ENCODE measurements around the gene OR2G3. TPM values are rescaled to one million over a fixed set of nuclear protein-coding genes. Genes with fewer than 3 reads are reported as not detected.

The OR2G3 gene
- polyA plus RNA-seq (2013, experiment 1 of 2; ENCODE audit: insufficient read length), result not detected
- polyA plus RNA-seq (2013, experiment 2 of 2; ENCODE audit: insufficient read length), result not detected

- no peak for DNase-seq
Measured at GRCh38 chr1:247605286-247605685, at the start of gene OR2G3. OR2G3 (plus strand) TSS chr1:247605586; CDS start chr1:247605586, 0 bp downstream.

- DNase-seq, result peak; percentile 35
Measured at GRCh38 chr1:247557926-247558674, 47.3 kb upstream of the OR2G3 start.

GRCh38 chr1:247561711-247562110 is 43.7 kb upstream of the OR2G3 start:
- no peak for DNase-seq

GRCh38 chr1:247562198-247562597 is 43.2 kb upstream of the OR2G3 start:
- DNase-seq, result no peak

- no peak for DNase-seq
Measured at GRCh38 chr1:247574236-247574635, 31.1 kb upstream of the OR2G3 start.

GRCh38 chr1:247574664-247575063 is 30.7 kb upstream of the OR2G3 start:
- DNase-seq, result no peak

DNA sequence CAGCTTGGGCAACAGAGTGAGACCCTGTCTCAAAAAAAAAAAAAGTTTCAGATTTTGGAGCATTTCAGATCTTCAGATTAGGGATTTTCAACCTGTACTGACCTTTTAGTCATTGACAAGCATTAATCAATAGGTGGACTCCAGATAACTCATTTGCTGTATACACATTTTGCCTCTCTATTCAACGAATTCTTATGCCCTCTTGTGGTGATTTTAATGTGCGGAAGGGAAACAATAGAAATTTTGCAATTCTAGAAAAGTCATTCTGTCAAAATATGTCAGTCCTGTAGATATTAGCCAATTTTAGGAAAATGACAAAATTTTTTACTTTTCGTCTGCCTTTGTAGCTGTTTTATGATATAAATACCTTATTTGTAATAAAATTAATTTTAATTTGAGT is 28.9 kb upstream of the OR2G3 start:
- DNase-seq, result no peak

DNA sequence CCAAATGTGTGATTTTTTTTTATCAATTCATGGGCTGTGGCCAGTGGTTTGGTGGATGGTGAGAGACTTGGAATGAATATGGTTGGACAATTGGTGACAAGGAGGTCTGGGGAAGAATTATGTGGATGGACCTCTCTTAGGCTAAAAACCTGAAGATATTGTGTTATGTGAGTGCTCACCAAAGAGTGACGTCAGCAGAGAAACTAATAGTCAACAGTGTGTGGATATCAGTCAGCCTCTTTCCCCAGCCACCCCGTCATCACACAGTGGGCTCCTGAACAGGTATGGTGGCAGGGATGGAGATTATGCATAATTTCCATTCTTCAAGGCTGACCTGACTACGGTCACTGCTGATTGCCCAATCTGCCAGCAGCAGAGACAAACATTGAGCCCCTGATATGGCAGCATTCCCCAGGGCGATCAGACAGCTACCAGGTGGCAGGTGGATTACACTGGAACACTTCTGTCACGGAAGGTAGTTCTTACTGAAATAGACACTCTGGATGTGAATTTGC is 26.4 kb upstream of the OR2G3 start:
- DNase-seq, result no peak

DNA sequence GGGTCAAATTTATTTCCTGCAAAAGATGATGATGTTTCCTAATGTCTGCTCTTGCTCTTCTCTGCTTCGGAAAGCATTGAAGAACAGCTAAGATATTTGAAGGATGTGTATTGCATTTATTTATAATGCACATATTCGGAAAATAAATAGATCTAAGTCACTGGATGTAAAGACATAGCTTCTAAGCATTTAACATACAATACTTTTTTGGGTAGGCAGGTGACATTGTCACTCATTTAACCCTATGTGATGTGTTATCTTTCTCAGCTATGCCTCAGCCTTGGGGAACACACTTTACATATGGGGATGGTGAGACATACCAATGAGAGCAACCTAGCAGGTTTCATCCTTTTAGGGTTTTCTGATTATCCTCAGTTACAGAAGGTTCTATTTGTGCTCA is 17.3 kb upstream of the OR2G3 start, which contains the start of gene OR2G2:
TSS of gene OR2G2 (plus strand) at position 301 of the 400 bp plus-strand sequence. CDS start at position 301, 0 bp downstream.
- DNase-seq, result no peak

DNA sequence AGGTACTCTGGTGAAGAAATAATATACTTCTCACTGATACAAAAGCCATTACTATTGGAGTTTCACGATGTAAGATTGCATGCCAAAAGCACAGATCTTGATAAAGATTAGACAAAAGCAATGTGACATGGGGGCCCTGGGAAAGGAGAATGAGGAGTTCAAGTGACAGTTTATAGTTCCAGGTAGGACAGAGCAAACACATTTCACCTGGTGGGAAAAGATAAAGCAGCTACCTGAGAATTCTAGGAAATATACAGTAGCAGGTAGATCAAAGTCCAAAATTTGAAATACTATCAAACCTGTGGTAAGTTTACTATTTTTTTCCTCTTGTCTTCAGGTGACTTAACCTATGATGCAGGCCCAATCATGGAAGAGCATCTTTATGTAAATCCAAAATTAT is 8.0 kb downstream of the OR2G3 start:
- DNase-seq, result no peak

- DNase-seq, result no peak
Measured at GRCh38 chr1:247614625-247615024, 9.2 kb downstream of the OR2G3 start.

DNA sequence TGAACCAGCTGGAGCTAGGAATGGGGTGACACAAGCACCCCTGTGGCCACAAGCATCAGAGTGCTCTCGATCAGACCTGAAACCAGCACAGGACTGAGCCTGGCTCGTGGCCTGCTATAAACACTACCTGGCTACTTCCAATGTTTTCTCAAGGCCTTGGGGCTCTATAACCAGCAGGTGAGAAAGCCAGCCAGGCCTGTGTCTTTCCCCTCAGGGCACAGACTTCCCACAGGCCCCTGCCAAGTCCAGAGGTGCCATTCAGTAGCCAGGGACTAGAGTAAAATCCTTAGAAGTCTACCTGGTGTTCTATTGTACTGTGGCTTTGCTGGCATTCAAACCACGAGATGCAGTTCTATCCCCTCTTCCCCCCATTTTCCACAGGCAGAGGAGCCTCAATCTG is 22.6 kb downstream of the OR2G3 start:
- DNase-seq, result no peak

DNA sequence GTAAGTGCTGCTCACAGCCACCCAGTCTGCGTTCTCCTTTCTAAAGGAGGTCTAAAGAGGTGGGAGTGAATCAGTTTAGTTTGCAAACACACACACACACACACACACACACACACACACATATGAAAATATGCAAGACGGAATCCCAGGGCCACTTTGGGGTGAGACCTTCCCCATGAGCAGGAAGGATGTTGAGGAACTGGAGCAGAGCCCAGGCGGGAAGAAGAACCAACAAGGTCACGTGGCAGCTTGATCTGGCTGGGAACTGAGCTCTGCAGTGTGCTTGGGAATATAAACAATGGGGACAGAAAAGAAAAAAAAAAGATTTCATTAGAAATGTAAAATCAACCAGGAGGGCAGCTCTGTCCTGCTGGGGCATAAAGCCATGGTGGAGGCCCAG is 32.6 kb downstream of the OR2G3 start:
- no peak for DNase-seq

- DNase-seq, result no peak
Measured at GRCh38 chr1:247638781-247639180, 33.4 kb downstream of the OR2G3 start.

- DNase-seq, result peak; percentile 39
Measured at GRCh38 chr1:247639381-247639981, 34.1 kb downstream of the OR2G3 start.

- no peak for DNase-seq
Measured at GRCh38 chr1:247642742-247643141, 37.4 kb downstream of the OR2G3 start.

GRCh38 chr1:247646867-247647266 is 41.5 kb downstream of the OR2G3 start:
- DNase-seq, result no peak

- DNase-seq, result no peak
Measured at GRCh38 chr1:247647864-247648263, 42.5 kb downstream of the OR2G3 start.

DNA sequence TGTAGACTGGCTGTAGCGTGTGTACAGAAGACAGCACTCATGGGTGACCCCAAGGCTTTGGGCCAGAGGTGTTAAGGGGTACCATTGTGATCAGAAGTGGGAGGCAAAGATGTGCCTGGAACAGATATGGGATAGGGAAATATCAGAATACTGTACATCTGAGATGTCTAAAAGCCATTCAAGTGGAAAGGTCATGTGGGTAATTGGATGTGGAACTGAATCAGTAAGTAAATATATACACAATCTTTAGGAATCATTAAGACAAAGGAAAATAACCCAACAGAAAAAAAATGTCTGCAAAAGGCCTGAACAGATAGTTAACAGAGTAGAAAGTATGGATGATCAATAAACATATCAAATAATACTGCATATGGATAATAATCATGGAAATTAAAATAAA is 47.7 kb downstream of the OR2G3 start:
- DNase-seq, result no peak

Measured in fibroblast of skin of abdomen (primary cell).